T-helper 1 cell treated with Interleukin-12 subunit alpha and Interleukin-12 subunit beta and Interleukin-4 antibody, amounts not matched to agents 30 μg/mL and 1 μg/mL, for 36 hours (primary cell): ENCODE results near the gene ESYT3.
"Not testable (repeated sequence)": the region's sequence is repeated elsewhere in the genome, so short reads cannot be mapped to it uniquely, and the experiment has no call there.

Experiments used
- H3K27ac Mint-ChIP-seq: one replicate; pipeline ENCODE4 v1.8.0; 2021; ENCODE audit warnings: mild to moderate bottlenecking, mixed read lengths
- H3K27me3 Mint-ChIP-seq: one replicate; pipeline ENCODE4 v1.8.0; 2021; ENCODE audit warnings: low read depth, mixed read lengths
- H3K36me3 Mint-ChIP-seq: one replicate; pipeline ENCODE4 v1.8.0; 2021; ENCODE audit warnings: low read depth, mixed read lengths
- H3K4me1 Mint-ChIP-seq: one replicate; pipeline ENCODE4 v1.8.0; 2021; ENCODE audit warnings: low read depth, mixed read lengths
- H3K4me3 Mint-ChIP-seq: one replicate; pipeline ENCODE4 v1.8.0; 2021; ENCODE audit warnings: mild to moderate bottlenecking, moderate library complexity, mixed read lengths
- H3K9me3 Mint-ChIP-seq: one replicate; pipeline ENCODE4 v1.8.0; 2021; ENCODE audit warnings: mixed read lengths

Gene ESYT3

DNA sequence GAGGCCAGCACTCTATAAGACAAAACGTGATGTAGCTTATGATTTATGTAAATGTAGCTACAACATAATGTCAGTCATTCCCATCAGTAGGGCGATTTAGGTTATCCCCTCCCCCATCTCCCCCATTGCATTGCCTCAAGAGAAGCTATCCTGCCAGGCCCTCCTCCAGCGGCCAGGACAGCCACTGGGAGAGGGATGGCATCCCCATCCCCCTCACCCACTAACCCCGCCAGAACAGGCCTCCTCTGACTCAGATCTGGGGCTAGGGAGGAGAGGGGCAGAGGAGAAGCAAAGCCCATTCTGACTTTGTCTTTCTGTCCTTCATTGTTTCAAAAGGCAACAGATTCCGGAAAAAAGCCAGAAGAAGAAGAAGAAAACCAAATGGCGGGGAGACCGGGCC, 32.6 kb upstream of the ESYT3 start:
- Mint-ChIP-seq H3K27ac (no peak overlapping the region), H3K27me3 (peaks cover 8% of the 10 kb centered on the region), H3K36me3 (no peaks in the 10 kb centered on the region), H3K4me3 (no peak overlapping the region), H3K9me3 (no peaks in the 10 kb centered on the region), H3K4me1 (no peaks in the 10 kb centered on the region)

DNA sequence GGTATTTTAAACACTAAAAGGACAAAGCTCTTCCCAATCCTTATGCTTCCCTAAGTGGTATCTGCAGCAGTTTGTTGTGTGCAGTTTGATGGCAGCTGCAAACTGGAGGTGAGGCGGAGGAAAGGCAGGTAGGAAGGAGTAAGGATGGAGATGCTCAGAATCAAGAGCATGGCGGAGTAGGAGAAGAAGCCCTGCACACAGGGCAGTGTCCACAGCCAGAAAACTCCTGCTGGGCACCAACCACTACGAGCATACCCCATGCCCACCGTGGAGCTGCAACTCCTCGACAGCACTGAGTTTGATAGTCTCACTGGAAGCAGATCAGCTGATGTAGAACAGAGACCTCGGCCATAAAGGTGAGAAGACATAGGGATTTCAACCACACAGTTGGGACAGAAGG, 30.3 kb upstream of the ESYT3 start:
- Mint-ChIP-seq H3K27me3 (peaks cover 23% of the 10 kb centered on the region), H3K4me3 (no peak overlapping the region), H3K36me3 (no peaks in the 10 kb centered on the region), H3K9me3 (no peaks in the 10 kb centered on the region), H3K27ac (no peak overlapping the region), H3K4me1 (no peaks in the 10 kb centered on the region)

DNA sequence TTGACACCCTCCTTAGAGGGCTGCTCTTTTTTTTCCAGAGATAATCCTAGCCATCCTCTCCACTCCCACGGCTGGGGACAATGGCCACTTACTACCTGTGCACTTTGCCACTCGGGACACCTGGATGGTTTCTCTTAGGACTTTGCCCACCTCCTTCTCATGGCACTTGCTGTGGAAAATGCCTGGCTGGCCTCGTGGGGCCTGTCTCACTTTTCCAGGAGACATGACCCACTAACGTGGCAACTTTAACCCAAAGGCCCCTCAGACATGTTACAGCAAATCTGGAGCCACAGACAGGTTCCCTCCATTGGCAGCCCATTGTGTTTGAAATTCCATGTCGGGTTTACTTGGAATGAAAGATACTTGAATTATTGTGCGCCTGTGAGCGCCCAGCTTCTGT, 29.4 kb upstream of the ESYT3 start:
- no peak overlapping the region for H3K27ac Mint-ChIP-seq
- H3K4me1 Mint-ChIP-seq = no peaks in the 10 kb centered on the region
- H3K4me3 Mint-ChIP-seq = no peak overlapping the region
- peaks cover 23% of the 10 kb centered on the region for H3K27me3 Mint-ChIP-seq
- H3K36me3 Mint-ChIP-seq = no peaks in the 10 kb centered on the region
- no peaks in the 10 kb centered on the region for H3K9me3 Mint-ChIP-seq

DNA sequence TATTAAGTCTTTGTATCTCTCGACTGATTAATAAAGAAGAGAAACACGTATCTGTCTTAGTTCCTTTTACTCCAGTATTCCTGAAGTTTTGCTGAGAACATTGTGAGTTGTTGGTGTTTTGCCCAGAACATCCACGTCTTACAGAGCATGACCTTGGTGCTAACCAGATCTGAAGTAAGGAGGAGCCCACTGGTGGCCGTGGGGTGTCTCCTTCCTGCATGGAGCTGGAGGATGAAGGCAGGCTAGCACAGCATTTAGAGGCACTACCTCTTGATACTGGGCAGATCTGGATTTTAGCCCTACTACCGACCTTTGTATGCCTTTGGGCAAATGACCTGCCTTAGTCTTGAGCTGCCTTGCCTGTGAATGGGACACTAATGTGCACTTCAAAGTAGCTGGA, 28.9 kb upstream of the ESYT3 start:
- peaks cover 23% of the 10 kb centered on the region for H3K27me3 Mint-ChIP-seq
- no peak overlapping the region for H3K27ac Mint-ChIP-seq
- no peaks in the 10 kb centered on the region for H3K9me3 Mint-ChIP-seq
- H3K4me1 Mint-ChIP-seq = no peaks in the 10 kb centered on the region
- no peaks in the 10 kb centered on the region for H3K36me3 Mint-ChIP-seq
- H3K4me3 Mint-ChIP-seq = no peak overlapping the region

DNA sequence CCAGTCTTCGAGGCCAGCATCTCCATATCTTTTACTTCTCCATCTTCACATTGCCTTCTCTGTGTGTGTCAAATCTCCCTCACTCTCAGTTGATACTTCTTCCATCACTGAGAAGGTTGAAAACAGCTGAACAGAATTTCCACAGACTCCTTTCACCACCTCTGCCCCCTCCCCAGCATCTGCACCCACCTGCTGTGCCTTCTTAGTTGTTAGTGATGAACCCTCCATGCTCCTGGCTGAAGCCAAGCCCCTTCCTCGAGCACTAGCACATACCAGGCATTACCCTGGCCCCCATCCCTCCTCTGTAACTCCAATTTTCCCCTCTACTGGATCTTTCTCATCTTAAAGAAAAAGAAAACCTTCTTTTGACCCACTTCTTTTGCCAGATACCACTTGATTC, 27.8 kb upstream of the ESYT3 start:
- H3K27me3 Mint-ChIP-seq = peaks cover 23% of the 10 kb centered on the region
- no peak overlapping the region for H3K4me3 Mint-ChIP-seq
- H3K9me3 Mint-ChIP-seq = no peaks in the 10 kb centered on the region
- H3K27ac Mint-ChIP-seq = no peak overlapping the region
- H3K36me3 Mint-ChIP-seq = no peaks in the 10 kb centered on the region
- H3K4me1 Mint-ChIP-seq = no peaks in the 10 kb centered on the region

DNA sequence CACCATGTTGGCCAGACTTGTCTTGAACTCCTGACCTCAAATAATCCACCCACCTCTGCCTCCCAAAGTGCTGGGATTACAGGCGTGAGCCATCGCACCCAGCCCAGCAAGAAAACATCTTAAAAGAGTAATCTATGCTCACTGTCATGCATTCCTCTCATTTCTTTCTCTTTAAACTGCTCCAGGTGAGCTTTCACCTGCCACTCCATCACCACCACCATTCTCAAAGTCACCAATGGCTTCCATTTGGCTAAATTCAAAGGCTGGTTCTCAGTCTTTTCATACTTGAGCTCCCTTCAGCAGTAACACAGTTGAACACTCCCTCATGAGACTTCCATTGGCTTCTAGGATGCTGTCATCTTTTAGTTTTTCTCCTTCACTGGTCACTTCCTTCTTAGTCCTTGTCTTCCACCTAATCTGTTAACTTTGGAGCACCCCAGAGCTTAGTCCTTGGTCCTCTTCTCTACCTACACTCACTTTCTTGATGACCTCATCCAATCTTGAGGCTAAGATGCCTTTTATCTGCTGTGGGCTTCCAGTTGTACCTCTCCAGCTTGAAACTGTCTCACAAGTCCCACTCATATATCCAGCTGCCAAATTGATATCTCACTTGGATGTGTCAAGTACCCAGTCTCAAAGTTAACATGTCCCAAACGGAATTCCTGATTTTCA, 27.0 kb upstream of the ESYT3 start:
- H3K27ac Mint-ChIP-seq = no peak overlapping the region

DNA sequence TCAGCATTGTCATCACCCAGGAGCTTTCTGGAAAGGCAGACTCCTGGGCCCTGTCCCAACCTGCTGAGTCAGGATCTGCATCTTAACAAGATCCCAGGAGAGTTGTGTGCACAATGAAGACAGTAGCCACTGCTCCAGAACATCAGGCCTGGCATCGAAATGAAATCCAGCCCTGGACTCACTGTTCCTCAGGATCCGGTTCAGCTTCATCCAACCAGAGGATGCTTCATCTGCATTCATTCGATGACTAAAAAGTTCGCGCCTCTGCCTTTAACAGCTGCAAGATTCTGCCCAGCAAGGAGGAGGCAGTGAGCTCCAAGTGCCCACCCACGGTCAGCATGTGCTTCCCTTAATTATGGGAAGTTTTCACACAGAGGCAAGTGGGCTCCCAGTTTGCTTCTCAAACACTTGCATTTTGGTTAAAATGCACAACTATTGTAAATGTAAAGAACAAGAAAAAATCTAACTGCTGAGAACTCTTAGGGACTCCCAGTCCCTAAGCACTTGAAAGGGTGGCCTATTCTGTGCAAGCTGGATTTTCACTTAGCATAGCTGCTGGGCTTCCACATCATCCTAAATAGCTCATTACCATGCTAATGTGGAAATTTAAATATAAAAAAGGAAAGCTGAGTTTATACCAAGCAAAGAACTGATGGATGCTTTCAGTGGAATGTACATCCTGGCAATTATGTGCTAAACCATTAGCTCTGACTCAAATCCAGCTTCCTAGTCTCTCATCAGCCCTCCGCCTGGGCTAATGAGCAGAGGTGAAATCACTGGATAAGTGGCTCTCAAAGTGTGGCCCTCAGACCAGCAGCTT, 25.5 kb upstream of the ESYT3 start:
- no peaks in the 10 kb centered on the region for H3K36me3 Mint-ChIP-seq
- peaks cover 22% of the 10 kb centered on the region for H3K27me3 Mint-ChIP-seq
- H3K4me1 Mint-ChIP-seq = no peaks in the 10 kb centered on the region
- no peak overlapping the region for H3K27ac Mint-ChIP-seq
- H3K4me3 Mint-ChIP-seq = no peak overlapping the region
- no peaks in the 10 kb centered on the region for H3K9me3 Mint-ChIP-seq

More for the DNA sequence above, 27.0 kb upstream of the ESYT3 start:
- H3K4me1 Mint-ChIP-seq = no peaks in the 10 kb centered on the region
- no peak overlapping the region for H3K4me3 Mint-ChIP-seq
- no peaks in the 10 kb centered on the region for H3K9me3 Mint-ChIP-seq
- H3K36me3 Mint-ChIP-seq = no peaks in the 10 kb centered on the region
- H3K27me3 Mint-ChIP-seq = peaks cover 23% of the 10 kb centered on the region

DNA sequence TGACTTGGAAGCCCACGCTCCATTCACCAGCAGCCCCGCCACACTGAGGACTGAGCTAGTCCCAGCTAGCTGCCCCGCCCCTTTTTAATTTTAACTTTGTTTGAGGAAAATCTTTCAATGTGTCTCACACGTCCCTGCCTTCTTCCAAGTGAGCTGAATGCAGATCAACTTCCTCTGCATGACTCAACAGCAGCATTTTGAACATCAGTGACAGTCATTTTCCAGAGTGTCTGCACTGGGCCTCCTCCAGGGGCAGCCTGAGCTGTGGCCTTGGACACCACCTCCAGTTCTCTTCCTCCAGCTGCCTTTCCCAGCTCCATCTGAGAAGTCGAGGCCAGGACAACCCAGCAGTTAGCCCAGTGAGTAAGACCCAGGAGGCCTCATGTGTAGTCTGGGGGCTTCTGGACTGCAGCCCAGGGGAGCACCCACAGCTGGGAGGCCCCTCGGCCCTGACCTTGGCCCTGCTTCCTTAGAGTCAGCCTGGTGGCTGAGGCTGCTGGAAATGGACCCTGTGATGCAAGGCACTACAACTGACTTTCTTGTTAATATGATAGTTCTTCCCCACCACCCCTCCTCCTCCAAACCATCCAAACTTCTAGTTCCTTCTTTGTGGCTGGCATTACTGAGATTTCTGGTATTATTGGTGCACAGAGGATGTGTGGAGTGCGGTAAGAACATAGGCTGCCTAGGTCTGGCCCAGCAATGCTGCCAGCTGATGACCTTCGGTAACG, 21.4 kb upstream of the ESYT3 start:
- Mint-ChIP-seq H3K27me3 (peaks cover 16% of the 10 kb centered on the region), H3K4me3 (no peak overlapping the region), H3K4me1 (peaks cover 3% of the 10 kb centered on the region), H3K9me3 (no peaks in the 10 kb centered on the region), H3K36me3 (no peaks in the 10 kb centered on the region), H3K27ac (no peak overlapping the region)

DNA sequence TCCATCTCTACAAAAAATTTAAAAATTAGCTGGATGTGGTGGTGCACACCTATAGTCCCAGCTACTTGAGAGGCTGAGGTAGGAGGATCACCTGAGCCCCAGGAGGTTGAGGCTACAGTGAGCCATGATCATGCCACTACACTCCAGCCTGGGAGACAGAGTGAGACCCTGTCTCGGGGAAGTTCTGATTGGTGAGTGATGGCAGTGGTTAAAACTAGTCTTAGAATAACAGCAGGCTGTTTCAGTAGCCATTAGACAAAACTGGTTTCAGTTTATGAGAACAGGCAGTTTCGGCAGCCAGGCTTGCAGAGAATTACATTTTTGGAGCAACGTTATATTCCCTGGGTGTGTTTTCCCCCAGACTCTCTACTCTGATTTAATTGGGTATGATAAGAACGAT, 18.2 kb upstream of the ESYT3 start:
- not testable (repeated sequence) for H3K9me3 Mint-ChIP-seq, H3K36me3 Mint-ChIP-seq, H3K4me1 Mint-ChIP-seq, H3K4me3 Mint-ChIP-seq, H3K27ac Mint-ChIP-seq
- peaks cover 13% of the 10 kb centered on the region for H3K27me3 Mint-ChIP-seq

DNA sequence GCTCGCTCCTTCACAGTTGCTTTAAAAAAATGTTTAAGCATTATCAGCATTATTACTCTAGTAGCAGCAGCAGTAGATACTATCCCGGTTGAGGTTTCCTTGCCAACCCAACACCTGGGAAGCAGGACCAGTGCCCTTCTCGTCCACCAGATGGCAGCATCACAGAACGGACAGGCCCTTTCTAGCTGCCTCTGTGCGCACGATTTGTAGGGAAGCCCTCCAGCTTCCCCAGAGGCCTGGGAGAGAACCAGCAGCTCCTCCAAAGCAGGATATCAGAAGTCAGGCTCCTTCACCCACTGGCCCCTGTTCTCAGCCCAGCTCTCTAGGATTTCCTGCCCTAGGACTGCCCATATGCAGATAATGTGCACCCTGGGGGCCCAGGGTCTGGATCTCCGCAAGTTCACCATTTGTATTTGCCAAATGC, 16.8 kb upstream of the ESYT3 start:
- Mint-ChIP-seq H3K4me1 (peaks cover 3% of the 10 kb centered on the region), H3K36me3 (no peaks in the 10 kb centered on the region), H3K27me3 (peaks cover 19% of the 10 kb centered on the region), H3K27ac (no peak overlapping the region), H3K9me3 (no peaks in the 10 kb centered on the region), H3K4me3 (no peak overlapping the region)

DNA sequence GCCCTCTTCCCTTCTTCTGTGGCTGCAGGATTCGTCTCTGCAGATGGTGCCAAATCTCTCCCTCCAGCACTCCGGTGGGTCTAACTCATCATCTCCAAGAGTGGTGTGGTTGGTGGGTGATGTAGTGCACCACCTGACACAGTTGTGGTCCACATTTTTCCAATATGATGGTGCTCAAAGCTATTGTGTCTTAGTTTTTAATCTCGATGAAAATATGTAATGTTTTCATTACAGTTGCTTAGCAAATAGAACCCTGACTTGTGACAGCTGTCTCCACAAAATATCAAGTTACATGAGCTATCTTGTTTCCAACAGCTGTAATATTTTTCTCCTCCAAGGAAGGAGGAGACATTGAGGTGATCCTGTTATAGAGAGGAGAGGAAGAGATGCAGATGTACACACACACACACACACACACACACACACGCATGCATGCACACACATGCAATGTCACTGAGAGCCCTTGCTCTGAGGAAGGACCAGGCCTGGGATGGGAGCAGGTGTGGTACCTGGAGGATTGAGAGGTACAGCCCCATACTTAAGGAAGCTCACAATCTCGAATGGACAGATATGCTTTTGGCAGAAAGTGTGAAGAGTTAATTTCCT, 15.7 kb upstream of the ESYT3 start:
- Mint-ChIP-seq H3K9me3 (no peaks in the 10 kb centered on the region), H3K36me3 (no peaks in the 10 kb centered on the region), H3K27ac (no peak overlapping the region), H3K4me1 (peaks cover 3% of the 10 kb centered on the region), H3K4me3 (no peak overlapping the region), H3K27me3 (peaks cover 19% of the 10 kb centered on the region)

DNA sequence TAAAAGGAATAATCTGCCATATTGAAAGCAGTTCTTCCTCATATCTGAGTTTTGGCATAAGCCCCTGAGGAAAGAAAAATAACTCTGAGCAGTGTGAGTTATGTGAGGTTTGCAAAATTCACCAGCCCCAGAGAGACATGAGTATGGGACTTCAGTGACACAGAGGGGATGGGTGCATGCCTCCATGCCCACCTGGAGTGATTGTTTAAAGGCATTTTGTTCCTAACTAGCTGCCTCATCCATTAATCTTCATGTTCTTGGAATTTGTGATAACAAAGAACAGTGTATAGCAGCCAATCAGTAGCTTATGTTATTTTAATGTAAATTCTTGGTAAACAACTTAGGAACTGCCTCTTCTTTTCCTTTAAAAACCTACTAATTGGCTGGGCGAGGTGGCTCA, 11.1 kb upstream of the ESYT3 start:
- Mint-ChIP-seq H3K36me3 (no peaks in the 10 kb centered on the region), H3K4me3 (no peak overlapping the region), H3K27ac (no peak overlapping the region), H3K9me3 (no peaks in the 10 kb centered on the region), H3K4me1 (no peaks in the 10 kb centered on the region), H3K27me3 (peaks cover 9% of the 10 kb centered on the region)

DNA sequence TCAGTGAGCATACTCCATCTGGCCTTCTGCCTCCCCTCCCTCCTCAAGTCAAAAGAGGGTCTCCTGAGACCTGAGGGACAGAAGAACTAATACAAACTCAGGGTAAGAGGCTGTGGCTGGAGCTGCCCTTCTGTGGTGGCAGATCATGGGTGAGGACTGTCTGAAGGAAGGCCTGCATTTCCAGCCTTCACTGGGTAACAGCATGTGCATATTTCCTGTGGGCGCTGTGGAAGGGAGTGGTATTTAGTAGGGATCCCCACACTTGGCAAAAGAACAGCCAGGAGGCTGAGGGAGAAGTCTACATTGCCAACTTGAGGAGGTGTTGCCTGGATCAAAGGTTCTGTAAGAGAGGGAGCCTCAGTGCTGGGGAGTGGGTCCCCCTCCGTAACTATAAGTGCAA, 10.1 kb upstream of the ESYT3 start:
- Mint-ChIP-seq H3K9me3 (no peaks in the 10 kb centered on the region), H3K27me3 (peaks cover 11% of the 10 kb centered on the region), H3K36me3 (no peaks in the 10 kb centered on the region), H3K27ac (no peak overlapping the region), H3K4me1 (no peaks in the 10 kb centered on the region), H3K4me3 (no peak overlapping the region)

DNA sequence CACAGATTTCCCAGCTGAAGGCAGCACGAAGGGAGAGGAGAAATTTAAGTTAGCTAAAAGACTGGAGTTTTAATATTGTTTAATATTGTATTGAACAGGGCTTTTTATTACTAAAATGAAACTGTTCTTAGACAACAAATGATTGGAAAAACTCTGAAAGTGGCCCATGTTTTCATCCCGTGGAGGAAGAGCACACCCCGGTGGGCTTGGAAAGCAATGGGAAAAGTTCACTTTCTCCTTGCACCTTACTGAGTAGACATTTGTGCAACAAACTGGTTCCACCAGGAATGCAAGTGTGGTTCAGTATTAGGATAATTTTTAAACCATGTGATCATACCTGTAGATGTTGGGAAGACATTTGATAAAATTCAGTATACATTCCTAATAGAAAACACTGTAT, 8.2 kb upstream of the ESYT3 start:
- H3K4me3 Mint-ChIP-seq = no peak overlapping the region
- no peaks in the 10 kb centered on the region for H3K4me1 Mint-ChIP-seq
- no peaks in the 10 kb centered on the region for H3K36me3 Mint-ChIP-seq
- H3K27ac Mint-ChIP-seq = no peak overlapping the region
- peaks cover 21% of the 10 kb centered on the region for H3K27me3 Mint-ChIP-seq
- H3K9me3 Mint-ChIP-seq = no peaks in the 10 kb centered on the region
